Measurements from ENCODE around the gene HMG20B. TPM values are rescaled to one million over a fixed set of nuclear protein-coding genes. Genes with fewer than 3 reads are reported as not detected.

Gene HMG20B
- total RNA-seq, 1 experiment from 2014 or later = 33.9 TPM

- POLR2A ChIA-PET = no interaction called here
- Mint-ChIP-seq H3K4me3 (ENCODE audit: unreplicated experiment) (no peak overlapping the region), H3K36me3 (ENCODE audit: insufficient read depth, unreplicated experiment) (no peaks in the 10 kb centered on the region), H3K9me3 (ENCODE audit: unreplicated experiment) (no peaks in the 10 kb centered on the region), H3K4me1 (ENCODE audit: low read depth, unreplicated experiment) (no peaks in the 10 kb centered on the region), H3K27ac (ENCODE audit: unreplicated experiment) (no peak overlapping the region), H3K27me3 (ENCODE audit: insufficient read depth, unreplicated experiment) (no peaks in the 10 kb centered on the region)
- Histone ChIP-seq H3K4me3 (ENCODE audit: low read depth, low read length) (no peak overlapping the region), H3K4me1 (peaks cover 5% of the 10 kb centered on the region; the same call in 1 of the 2 replicates), H3K27me3 (replicated peaks; ENCODE audit: control insufficient read depth, insufficient read depth, low read length) (no peaks in the 10 kb centered on the region), H3K36me3 (ENCODE audit: control insufficient read depth, insufficient read depth, low read length) (no peaks in the 10 kb centered on the region), H3K9me3 (no peaks in the 10 kb centered on the region)
- no peak for DNase-seq
- CTCF ChIA-PET = no interaction called here
- peak in 1 of 2 experiments; percentile 9 for TF ChIP-seq CTCF (IDR thresholded peaks at IDR 0.05; ENCODE audit: insufficient read depth in 1 of 2, low read depth in 1 of 2, low read length in 1 of 2, severe bottlenecking in 1 of 2, unreplicated experiment in 1 of 2)
- intact Hi-C loops (cut with micrococcal nuclease; ENCODE audit: unreplicated experiment) = no loop called here
- BruUV-seq (replicated peaks) = no TSS peak
Measured at GRCh38 chr19:3599776-3600187, 27.0 kb downstream of the HMG20B start.

GRCh38 chr19:3601021-3601420 lies 28.3 kb downstream of the HMG20B start:
- no peaks in the 10 kb centered on the region for H3K27me3 ChIP-seq (replicated peaks; ENCODE audit: control insufficient read depth, insufficient read depth, low read length)
- POLR2A ChIA-PET = no interaction called here
- H3K4me1 ChIP-seq = peaks cover 5% of the 10 kb centered on the region; the same call in 1 of the 2 replicates
- intact Hi-C loops (cut with micrococcal nuclease; ENCODE audit: unreplicated experiment) = no loop called here
- H3K9me3 Mint-ChIP-seq (ENCODE audit: unreplicated experiment) = no peaks in the 10 kb centered on the region
- no peak overlapping the region for H3K4me3 ChIP-seq (ENCODE audit: low read depth, low read length)
- no peaks in the 10 kb centered on the region for H3K9me3 ChIP-seq
- no peaks in the 10 kb centered on the region for H3K36me3 ChIP-seq (ENCODE audit: control insufficient read depth, insufficient read depth, low read length)
- H3K36me3 Mint-ChIP-seq (ENCODE audit: insufficient read depth, unreplicated experiment) = no peaks in the 10 kb centered on the region
- DNase-seq = no peak
- no peaks in the 10 kb centered on the region for H3K27me3 Mint-ChIP-seq (ENCODE audit: insufficient read depth, unreplicated experiment)
- BruUV-seq (replicated peaks) = no TSS peak
- CTCF ChIA-PET = no interaction called here
- no peak overlapping the region for H3K4me3 Mint-ChIP-seq (ENCODE audit: unreplicated experiment)
- no peaks in the 10 kb centered on the region for H3K4me1 Mint-ChIP-seq (ENCODE audit: low read depth, unreplicated experiment)
- no peak overlapping the region for H3K27ac Mint-ChIP-seq (ENCODE audit: unreplicated experiment)
- no peak for TF ChIP-seq CTCF (IDR thresholded peaks at IDR 0.05; ENCODE audit: insufficient read depth in 1 of 2, low read depth in 1 of 2, low read length in 1 of 2, severe bottlenecking in 1 of 2, unreplicated experiment in 1 of 2)

- Mint-ChIP-seq H3K9me3 (ENCODE audit: unreplicated experiment) (no peaks in the 10 kb centered on the region), H3K4me1 (ENCODE audit: low read depth, unreplicated experiment) (no peaks in the 10 kb centered on the region), H3K36me3 (ENCODE audit: insufficient read depth, unreplicated experiment) (peaks cover 6% of the 10 kb centered on the region), H3K27me3 (ENCODE audit: insufficient read depth, unreplicated experiment) (no peaks in the 10 kb centered on the region), H3K27ac (ENCODE audit: unreplicated experiment) (no peak overlapping the region), H3K4me3 (ENCODE audit: unreplicated experiment) (no peak overlapping the region)
- H3K4me1 ChIP-seq = peaks cover 5% of the 10 kb centered on the region; the same call in 1 of the 2 replicates
- intact Hi-C loops (cut with micrococcal nuclease; ENCODE audit: unreplicated experiment) = no loop called here
- TF ChIP-seq CTCF (IDR thresholded peaks at IDR 0.05; ENCODE audit: insufficient read depth in 1 of 2, low read depth in 1 of 2, low read length in 1 of 2, severe bottlenecking in 1 of 2, unreplicated experiment in 1 of 2) = no peak
- no peaks in the 10 kb centered on the region for H3K36me3 ChIP-seq (ENCODE audit: control insufficient read depth, insufficient read depth, low read length)
- no peak overlapping the region for H3K4me3 ChIP-seq (ENCODE audit: low read depth, low read length)
- ChIA-PET POLR2A (no interaction called here), CTCF (no interaction called here)
- BruUV-seq (replicated peaks) = no TSS peak
- no peaks in the 10 kb centered on the region for H3K27me3 ChIP-seq (replicated peaks; ENCODE audit: control insufficient read depth, insufficient read depth, low read length)
- DNase-seq = no peak
- H3K9me3 ChIP-seq = no peaks in the 10 kb centered on the region
Measured at GRCh38 chr19:3603121-3603811, 30.5 kb downstream of the HMG20B start.

Data from Caco-2 (cell line).